Endothelial cell of umbilical vein (primary cell): ENCODE measurements around the gene CKAP2. TPM values are rescaled to one million over a fixed set of nuclear protein-coding genes. Genes with fewer than 3 reads are reported as not detected.

Source experiments
- BruUV-seq: library from RNA; stranded (reverse); fragments of 400-500 nt; replicated peaks from 2 replicates; lab custom pipeline; 2021; lab: Mats Ljungman, UMichigan
- CTCF ChIA-PET: fragments of 300-600, 350-600 bp; sonication (Branson Sonifier 250); formaldehyde crosslinking; loops from one replicate; lab custom pipeline; 2021; ENCODE audit warnings: antibody characterized with exemption, inconsistent platforms; lab: Charles Lee
- POLR2A ChIA-PET: fragments of 300-600, 350-600 bp; sonication (Branson Sonifier 250); formaldehyde crosslinking; loops from one replicate; lab custom pipeline; 2021; ENCODE audit warnings: antibody characterized with exemption, inconsistent platforms; lab: Charles Lee
- DNase-seq: peaks from one replicate; pipeline ENCODE4 v3.0.0-alpha.2; 2011; ENCODE audit warnings: low read depth, low spot score
- FAIRE-seq: peaks from 2 replicates; lab custom pipeline; 2011; peaks lifted over from hg19 to GRCh38; lab: Jason Lieb, UNC
- H2AFZ ChIP-seq: 2 replicates; pipeline ENCODE4 v1.6.0; 2012; ENCODE audit warnings: low read depth, low read length, control low read depth, inconsistent platforms
- H3K27ac ChIP-seq: 2 replicates; pipeline ENCODE4 v1.5.1; 2011; ENCODE audit warnings: low read depth, mild to moderate bottlenecking, control low read depth, low read length, moderate library complexity; ENCODE audit not compliant: insufficient read depth
- H3K27me3 ChIP-seq, 2 experiments: 2 replicates each; pipeline versions ENCODE4 v1.6.0 to v1.6.1; 2011; ENCODE audit warnings: low read length in 2 of 2, mixed read lengths in 1 of 2; ENCODE audit not compliant: control insufficient read depth in 2 of 2, insufficient read depth in 2 of 2
- H3K36me3 ChIP-seq, 2 experiments: 2 replicates in 1 of 2; 3 replicates in 1 of 2; pipeline ENCODE4 v1.5.1; 2011; ENCODE audit warnings: low read length in 2 of 2, mild to moderate bottlenecking in 1 of 2, moderate library complexity in 1 of 2; ENCODE audit not compliant: control insufficient read depth in 2 of 2, insufficient read depth in 2 of 2; ENCODE audit errors: extremely low read depth in 1 of 2
- H3K4me1 ChIP-seq: 3 replicates; pipeline ENCODE4 v1.5.1; 2011; ENCODE audit warnings: mild to moderate bottlenecking, low read length; ENCODE audit not compliant: control insufficient read depth, insufficient read depth; ENCODE audit errors: extremely low read depth
- H3K4me2 ChIP-seq: 2 replicates; pipeline ENCODE4 v1.6.1; 2011; ENCODE audit warnings: low read length, control low read depth, mixed read lengths; ENCODE audit not compliant: insufficient read depth
- H3K4me3 ChIP-seq, 3 experiments: fragments of 200-600 bp in 1 of 3; sonication (generic), shearing (Covaris generic) in 1 of 3; replicated peaks in 1 of 3; 2 replicates each; pipeline ENCODE4 v1.5.1; 2011 to 2016; ENCODE audit warnings: control low read depth in 3 of 3, low read length in 3 of 3, mild to moderate bottlenecking in 2 of 3, inconsistent platforms in 1 of 3, low read depth in 1 of 3, moderate library complexity in 1 of 3; ENCODE audit not compliant: insufficient read depth in 1 of 3
- H3K79me2 ChIP-seq: 2 replicates; pipeline ENCODE4 v1.6.0; 2012; ENCODE audit warnings: low read length, inconsistent platforms; ENCODE audit not compliant: control insufficient read depth, insufficient read depth
- H3K9ac ChIP-seq: replicated peaks from 2 replicates; pipeline ENCODE3; 2011; ENCODE audit warnings: low read length, control low read depth; ENCODE audit not compliant: insufficient read depth; ENCODE audit errors: extremely low read depth
- H3K9me1 ChIP-seq: replicated peaks from 3 replicates; pipeline ENCODE4 v1.6.0; 2011; ENCODE audit warnings: mild to moderate bottlenecking, low read length; ENCODE audit not compliant: control insufficient read depth, insufficient read depth; ENCODE audit errors: extremely low read depth
- H3K9me3 ChIP-seq: replicated peaks from 2 replicates; pipeline ENCODE4 v1.5.1; 2012; ENCODE audit warnings: low read length, inconsistent platforms; ENCODE audit not compliant: control insufficient read depth, insufficient read depth
- H4K20me1 ChIP-seq: replicated peaks from 2 replicates; pipeline ENCODE3; 2011; ENCODE audit warnings: mild to moderate bottlenecking, low read length; ENCODE audit not compliant: control insufficient read depth, insufficient read depth; ENCODE audit errors: extremely low read depth
- CTCF ChIP-seq, 2 donors: IDR thresholded peaks; 1 replicate in 1 of 2; 2 replicates in 1 of 2; pipeline ENCODE4 v1.5.1; 2011; ENCODE audit warnings: low read length in 2 of 2, mild to moderate bottlenecking in 2 of 2, moderate library complexity in 2 of 2, control low read depth in 1 of 2, inconsistent platforms in 1 of 2, low read depth in 1 of 2; ENCODE audit not compliant: insufficient read depth in 1 of 2; ENCODE audit errors: extremely low read depth in 1 of 2
- EZH2 ChIP-seq: IDR thresholded peaks from 2 replicates; pipeline ENCODE4 v1.6.1; 2012; ENCODE audit warnings: borderline replicate concordance, low read depth, mild to moderate bottlenecking, moderate library complexity, low read length, inconsistent platforms; ENCODE audit not compliant: severe bottlenecking
- FOS ChIP-seq: IDR thresholded peaks from 2 replicates; pipeline ENCODE4 v1.6.1; 2011; ENCODE audit warnings: mild to moderate bottlenecking, low read length, moderate library complexity, borderline replicate concordance; ENCODE audit not compliant: insufficient read depth
- GATA2 ChIP-seq: IDR thresholded peaks from 2 replicates; pipeline ENCODE4 v1.7.0; 2011; ENCODE audit warnings: low read depth, mild to moderate bottlenecking, moderate library complexity, mixed read lengths, low read length; ENCODE audit not compliant: insufficient read length, insufficient read depth
- JUN ChIP-seq: IDR thresholded peaks from 2 replicates; pipeline ENCODE4 v1.6.1; 2011; ENCODE audit warnings: borderline replicate concordance, low read depth; ENCODE audit not compliant: insufficient read length, insufficient read depth
- MAX ChIP-seq: IDR thresholded peaks from 2 replicates; pipeline ENCODE4 v1.6.1; 2011; ENCODE audit not compliant: insufficient read depth, insufficient read length
- MYC ChIP-seq: IDR thresholded peaks from one replicate; pipeline ENCODE4 v1.6.1; 2011; ENCODE audit warnings: mild to moderate bottlenecking, low read depth, low read length
- POLR2A ChIP-seq: IDR thresholded peaks from 2 replicates; pipeline ENCODE4 v1.6.1; 2012; ENCODE audit warnings: low read depth, mild to moderate bottlenecking, control low read depth, low read length
- POLR2AphosphoS5 ChIP-seq: IDR thresholded peaks from 2 replicates; pipeline ENCODE4 v1.6.1; 2012; ENCODE audit warnings: low read depth, mild to moderate bottlenecking, control low read depth, low read length, moderate library complexity; ENCODE audit not compliant: insufficient read depth
- dilution Hi-C: fragments of 300-500 bp; cut with MboI; formaldehyde crosslinking; loops from one replicate; pipeline ENCODE4 v1.15.0; 2019; ENCODE audit warnings: low sequenced_read_pairs; ENCODE audit not compliant: extremely low pct_ligation_motif_present
- intact Hi-C: fragments of 100-400 bp; cut with micrococcal nuclease; formaldehyde crosslinking; loops from one replicate; pipeline ENCODE4 v1.10.0; 2022
- polyA plus RNA-seq, 4 experiments: library from polyadenylated mRNA; depleted of rRNA in 3 of 4; stranded (reverse) in 3 of 4; unstranded in 1 of 4; fragments of >200 nt; gene quantifications; 2 replicates each; pipeline versions ENCODE4 v1.2.1 to v1.2.3, GENCODE V29; 2011 to 2012; ENCODE audit warnings: missing spikeins in 1 of 4
- total RNA-seq: library from RNA; stranded (reverse); gene quantifications from 2 replicates; pipeline ENCODE4 v1.2.3, GENCODE V29; 2021

CKAP2 gene
- total and polyA plus RNA-seq, 2 donors (not counting 3 experiments of a cell fraction or from before 2014, with no cell fraction given), result 9.2 to 72.1 TPM

- Histone ChIP-seq H3K9me1 (no peaks in the 10 kb centered on the region), H3K79me2 (peaks cover 36% of the 10 kb centered on the region), H3K4me3 (peak within 1 kb of the TSS; percentile 74 to 99 (median 98)), H3K9ac (peak within 1 kb of the TSS; percentile 99), H2AFZ (peak within 1 kb of the TSS; percentile 78), H3K4me2 (peak within 1 kb of the TSS; percentile 99), H3K36me3 (peaks cover 0 to 5% of the 10 kb centered on the region in 2 experiments), H3K9me3 (no peaks in the 10 kb centered on the region), H3K27me3 (no peaks in the 10 kb centered on the region), H3K4me1 (peaks cover 27% of the 10 kb centered on the region), H3K27ac (peak within 1 kb of the TSS; percentile 94), H4K20me1 (no peaks in the 10 kb centered on the region)
- no TSS peak for BruUV-seq
- CTCF ChIA-PET, result interaction anchor here (0.6 to 5.4 kb wide), 61 partner anchors 9 to 701 kb away, joined by 3 to 210 read pairs (median 5); partner anchors contain the start of genes ALG11, SUGT1 and THSD1
- DNase-seq (peak; percentile 93), FAIRE-seq (peak; percentile 85)
- TF ChIP-seq POLR2A, result peak; percentile 61
- TF ChIP-seq MAX, result peak; percentile 65
- peak; percentile 81 for TF ChIP-seq POLR2AphosphoS5
- peak; percentile 79 for TF ChIP-seq MYC
- TF ChIP-seq FOS, result peak; percentile 3
- TF ChIP-seq JUN, result no peak
- no peak for TF ChIP-seq GATA2
- TF ChIP-seq CTCF (IDR thresholded peaks at IDR 0.05; ENCODE audit: extremely low read depth in 1 of 2, insufficient read depth in 1 of 2, low read depth in 1 of 2, low read length in 2 of 2), result peak; percentile 95 to 100
- no peak for TF ChIP-seq EZH2
- dilution Hi-C loops, result no loop called here
- POLR2A ChIA-PET, result interaction anchor here (1.0 to 4.0 kb wide), 4 partner anchors 22 to 76 kb away, joined by 3 to 16 read pairs (median 6); partner anchors contain the start of gene THSD1
- intact Hi-C loops, result loop anchor here (1.0 to 10.0 kb wide), 9 partner anchors 22 to 645 kb away; partner anchors contain the start of genes DHRS12 and NEK3
These were observed 5.1 kb upstream of the CKAP2 start, which contains the start of gene VPS36 for GRCh38 chr13:52450012-52450792. TSS of gene VPS36 (minus strand) at chr13:52450634. CDS start at chr13:52450594, 40 bp downstream.
